Measurements from ENCODE around the gene DHTKD1. TPM values are rescaled to one million over a fixed set of nuclear protein-coding genes. Genes with fewer than 3 reads are reported as not detected.

Gene DHTKD1
- total and polyA plus RNA-seq, 10 of the 15 experiments (the other 5 are each of a cell fraction or from before 2014, with no cell fraction given), result 11.3 to 35.0 (median 26.9) TPM

DNA sequence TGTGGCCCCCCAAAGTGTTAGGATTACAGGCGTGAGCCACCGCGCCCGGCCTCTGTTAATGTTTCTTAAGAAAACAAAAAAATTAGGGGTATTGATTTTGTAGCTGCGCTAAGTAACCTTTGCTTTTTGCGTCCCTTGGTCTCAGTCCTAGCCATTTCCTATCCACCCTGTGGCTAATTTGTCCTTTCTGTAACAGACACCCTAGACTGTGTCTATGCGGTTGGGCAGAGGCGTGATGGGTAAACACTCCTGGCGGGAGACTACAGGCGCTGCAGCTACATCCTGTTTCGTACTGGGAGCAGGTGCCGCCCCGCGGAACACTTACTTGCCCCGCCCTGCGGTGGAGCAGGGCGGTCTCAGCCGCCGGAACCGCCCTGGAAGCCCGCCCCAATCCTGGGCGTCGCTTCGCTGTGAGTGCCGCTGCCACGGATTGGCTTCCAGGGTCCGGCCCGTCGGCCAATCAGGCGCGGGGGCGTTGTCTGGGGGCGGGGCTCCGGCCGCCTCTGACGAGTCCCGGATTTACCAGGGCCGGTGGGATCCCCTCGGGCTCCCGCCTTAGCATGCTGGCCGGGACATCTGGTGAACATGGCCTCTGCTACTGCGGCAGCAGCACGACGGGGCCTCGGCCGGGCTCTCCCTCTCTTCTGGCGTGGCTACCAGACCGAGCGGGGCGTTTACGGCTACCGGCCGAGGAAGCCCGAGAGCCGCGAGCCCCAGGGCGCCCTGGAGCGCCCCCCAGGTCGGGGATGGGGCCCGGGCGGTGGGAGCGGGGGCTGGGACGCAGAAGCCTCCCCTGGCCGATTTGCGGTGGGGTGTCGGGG, at the start of gene DHTKD1 (continued):
- TF ChIP-seq, protein P1, sequence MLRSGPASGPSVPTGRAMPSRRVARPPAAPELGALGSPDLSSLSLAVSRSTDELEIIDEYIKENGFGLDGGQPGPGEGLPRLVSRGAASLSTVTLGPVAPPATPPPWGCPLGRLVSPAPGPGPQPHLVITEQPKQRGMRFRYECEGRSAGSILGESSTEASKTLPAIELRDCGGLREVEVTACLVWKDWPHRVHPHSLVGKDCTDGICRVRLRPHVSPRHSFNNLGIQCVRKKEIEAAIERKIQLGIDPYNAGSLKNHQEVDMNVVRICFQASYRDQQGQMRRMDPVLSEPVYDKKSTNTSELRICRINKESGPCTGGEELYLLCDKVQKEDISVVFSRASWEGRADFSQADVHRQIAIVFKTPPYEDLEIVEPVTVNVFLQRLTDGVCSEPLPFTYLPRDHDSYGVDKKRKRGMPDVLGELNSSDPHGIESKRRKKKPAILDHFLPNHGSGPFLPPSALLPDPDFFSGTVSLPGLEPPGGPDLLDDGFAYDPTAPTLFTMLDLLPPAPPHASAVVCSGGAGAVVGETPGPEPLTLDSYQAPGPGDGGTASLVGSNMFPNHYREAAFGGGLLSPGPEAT (IDR thresholded peaks at IDR 0.05; ENCODE audit: low read depth), result peak; percentile 84
- TF ChIP-seq, protein P2, sequence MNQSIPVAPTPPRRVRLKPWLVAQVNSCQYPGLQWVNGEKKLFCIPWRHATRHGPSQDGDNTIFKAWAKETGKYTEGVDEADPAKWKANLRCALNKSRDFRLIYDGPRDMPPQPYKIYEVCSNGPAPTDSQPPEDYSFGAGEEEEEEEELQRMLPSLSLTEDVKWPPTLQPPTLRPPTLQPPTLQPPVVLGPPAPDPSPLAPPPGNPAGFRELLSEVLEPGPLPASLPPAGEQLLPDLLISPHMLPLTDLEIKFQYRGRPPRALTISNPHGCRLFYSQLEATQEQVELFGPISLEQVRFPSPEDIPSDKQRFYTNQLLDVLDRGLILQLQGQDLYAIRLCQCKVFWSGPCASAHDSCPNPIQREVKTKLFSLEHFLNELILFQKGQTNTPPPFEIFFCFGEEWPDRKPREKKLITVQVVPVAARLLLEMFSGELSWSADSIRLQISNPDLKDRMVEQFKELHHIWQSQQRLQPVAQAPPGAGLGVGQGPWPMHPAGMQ (IDR thresholded peaks at IDR 0.05; ENCODE audit: borderline replicate concordance), result no peak
- TF ChIP-seq E4F1 (IDR thresholded peaks at IDR 0.05; ENCODE audit: borderline replicate concordance, partially characterized antibody) (no peak), NFYB (IDR thresholded peaks at IDR 0.05; ENCODE audit: insufficient read depth, low read depth, low read length) (peak; percentile 93), RELA (IDR thresholded peaks at IDR 0.05; ENCODE audit: borderline replicate concordance, partially characterized antibody) (peak; percentile 59), TAF1 (IDR thresholded peaks at IDR 0.05; ENCODE audit: borderline replicate concordance, low read depth, low read length) (peak; percentile 42; the same call in 1 of the 2 replicates), RFX5 (IDR thresholded peaks at IDR 0.05; ENCODE audit: low read depth, low read length) (peak; percentile 76), RB1 (IDR thresholded peaks at IDR 0.05; ENCODE audit: borderline replicate concordance) (peak; percentile 74; the same call in 1 of the 2 replicates), ZSCAN29 (IDR thresholded peaks at IDR 0.05) (peak; percentile 72; the same call in 1 of the 2 replicates), ZNF217 (IDR thresholded peaks at IDR 0.05) (0 out of 2 replicates have a peak, but pooled peaks have one; percentile 25), MTA2 (IDR thresholded peaks at IDR 0.05; ENCODE audit: low read depth) (peak; percentile 41; the same call in 1 of the 2 replicates), MAX (IDR thresholded peaks at IDR 0.05; ENCODE audit: low read depth, low read length) (no peak; the same call in 1 of the 2 replicates), POU2F2 (IDR thresholded peaks at IDR 0.05; ENCODE audit: borderline replicate concordance, low read depth, low read length) (peak; percentile 35; the same call in 1 of the 3 replicates), DPF2 (IDR thresholded peaks at IDR 0.05) (0 out of 2 replicates have a peak, but pooled peaks have one; percentile 55), ZZZ3 (IDR thresholded peaks at IDR 0.05; ENCODE audit: control insufficient read depth, insufficient read length, low read depth) (no peak), ZNF384 (IDR thresholded peaks at IDR 0.05; ENCODE audit: borderline replicate concordance, low read depth, low read length) (0 out of 2 replicates have a peak, but pooled peaks have one; percentile 13), TCF7 (IDR thresholded peaks at IDR 0.05; ENCODE audit: borderline replicate concordance) (no peak), ZNF207 (IDR thresholded peaks at IDR 0.05; ENCODE audit: borderline replicate concordance) (peak; percentile 56; the same call in 1 of the 2 replicates), PKNOX1 (IDR thresholded peaks at IDR 0.05) (peak; percentile 64), SIX5 (IDR thresholded peaks at IDR 0.05; ENCODE audit: low read depth, low read length, severe bottlenecking) (no peak)
